ENCODE results near the gene CDC73. TPM values are rescaled to one million over a fixed set of nuclear protein-coding genes. Genes with fewer than 3 reads are reported as not detected.

CDC73 gene
- polyA plus RNA-seq, 1 donor (not counting 4 experiments of a cell fraction or from before 2014, with no cell fraction given): 45.3 TPM

GRCh38 chr1:193256019-193256418 lies 134.2 kb downstream of the CDC73 start:
- dilution Hi-C loops (cut with MboI; ENCODE audit: extremely low pct_ligation_motif_present, low sequenced_read_pairs): no loop called here
- H3K79me2 ChIP-seq (ENCODE audit: control insufficient read depth, insufficient read depth, low read length): no peaks in the 10 kb centered on the region
- H3K9ac ChIP-seq (ENCODE audit: control insufficient read depth, extremely low read depth, insufficient read depth, low read length): no peak overlapping the region
- H3K9me3 ChIP-seq (ENCODE audit: control insufficient read depth, low read depth, low read length): no peaks in the 10 kb centered on the region
- H3K4me1 ChIP-seq (ENCODE audit: control insufficient read depth, extremely low read depth, insufficient read depth, low read length): no peaks in the 10 kb centered on the region
- H3K27ac ChIP-seq (ENCODE audit: control insufficient read depth, insufficient read depth, low read length): no peak overlapping the region
- no peak for DNase-seq (ENCODE audit: low read depth, low spot score)
- TF ChIP-seq EZH2 (IDR thresholded peaks at IDR 0.05; ENCODE audit: low read length) (no peak), CTCF (optimal IDR thresholded peaks at IDR 0.05 in 1 of 3, IDR thresholded peaks at IDR 0.05 in 1 of 3, conservative IDR thresholded peaks at IDR 0.05 in 1 of 3; ENCODE audit: extremely low read depth in 1 of 3, insufficient read depth in 2 of 3, low read length in 3 of 3) (no peak)
- H2AFZ ChIP-seq (ENCODE audit: control insufficient read depth, low read length): no peak overlapping the region
- no peak for FAIRE-seq
- H3K36me3 ChIP-seq (ENCODE audit: control insufficient read depth in 2 of 2, extremely low read depth in 1 of 2, insufficient read depth in 2 of 2, low read length in 2 of 2): peaks cover 0 to 2% of the 10 kb centered on the region in 2 experiments
- H3K27me3 ChIP-seq (ENCODE audit: control insufficient read depth, extremely low read depth, insufficient read depth, low read length): no peaks in the 10 kb centered on the region
- H3K9me1 ChIP-seq (ENCODE audit: control insufficient read depth, extremely low read depth, insufficient read depth, low read length): no peaks in the 10 kb centered on the region
- H4K20me1 ChIP-seq (ENCODE audit: control insufficient read depth, extremely low read depth, insufficient read depth, low read length): no peaks in the 10 kb centered on the region
- H3K4me2 ChIP-seq (ENCODE audit: control insufficient read depth, extremely low read depth, insufficient read depth, low read depth, low read length): no peak overlapping the region
- H3K4me3 ChIP-seq (ENCODE audit: control insufficient read depth in 2 of 3, extremely low read depth in 1 of 3, insufficient read depth in 2 of 3, low read depth in 1 of 3, low read length in 3 of 3): no peak overlapping the region

GRCh38 chr1:193259636-193260035 lies 137.8 kb downstream of the CDC73 start:
- no peak overlapping the region for H3K9ac ChIP-seq (ENCODE audit: control insufficient read depth, extremely low read depth, insufficient read depth, low read length)
- H3K9me3 ChIP-seq (ENCODE audit: control insufficient read depth, low read depth, low read length): no peaks in the 10 kb centered on the region
- H3K36me3 ChIP-seq (ENCODE audit: control insufficient read depth in 2 of 2, extremely low read depth in 1 of 2, insufficient read depth in 2 of 2, low read length in 2 of 2): peaks cover 0 to 5% of the 10 kb centered on the region in 2 experiments
- no peaks in the 10 kb centered on the region for H3K79me2 ChIP-seq (ENCODE audit: control insufficient read depth, insufficient read depth, low read length)
- H2AFZ ChIP-seq (ENCODE audit: control insufficient read depth, low read length): no peak overlapping the region
- no peak overlapping the region for H3K4me3 ChIP-seq (ENCODE audit: control insufficient read depth in 2 of 3, extremely low read depth in 1 of 3, insufficient read depth in 2 of 3, low read depth in 1 of 3, low read length in 3 of 3)
- no peaks in the 10 kb centered on the region for H4K20me1 ChIP-seq (ENCODE audit: control insufficient read depth, extremely low read depth, insufficient read depth, low read length)
- TF ChIP-seq EZH2 (IDR thresholded peaks at IDR 0.05; ENCODE audit: low read length) (no peak), CTCF (optimal IDR thresholded peaks at IDR 0.05 in 1 of 3, IDR thresholded peaks at IDR 0.05 in 1 of 3, conservative IDR thresholded peaks at IDR 0.05 in 1 of 3; ENCODE audit: extremely low read depth in 1 of 3, insufficient read depth in 2 of 3, low read length in 3 of 3) (no peak)
- H3K27me3 ChIP-seq (ENCODE audit: control insufficient read depth, extremely low read depth, insufficient read depth, low read length): no peaks in the 10 kb centered on the region
- dilution Hi-C loops (cut with MboI; ENCODE audit: extremely low pct_ligation_motif_present, low sequenced_read_pairs): no loop called here
- DNase-seq (ENCODE audit: low read depth, low spot score): no peak
- H3K9me1 ChIP-seq (ENCODE audit: control insufficient read depth, extremely low read depth, insufficient read depth, low read length): no peaks in the 10 kb centered on the region
- no peaks in the 10 kb centered on the region for H3K4me1 ChIP-seq (ENCODE audit: control insufficient read depth, extremely low read depth, insufficient read depth, low read length)
- H3K4me2 ChIP-seq (ENCODE audit: control insufficient read depth, extremely low read depth, insufficient read depth, low read depth, low read length): no peak overlapping the region
- no peak for FAIRE-seq
- H3K27ac ChIP-seq (ENCODE audit: control insufficient read depth, insufficient read depth, low read length): no peak overlapping the region

Measured in keratinocyte (primary cell).